CD14-positive monocyte (primary cell): ENCODE data around the gene WDR33. TPM values are rescaled to one million over a fixed set of nuclear protein-coding genes. Genes with fewer than 3 reads are reported as not detected.

Experiments
- DNase-seq, 3 donors: peaks; one replicate each; pipeline ENCODE4 v3.0.0-alpha.2; 2011 to 2022
- H2AFZ ChIP-seq: 2 replicates; pipeline ENCODE4 v1.6.0; 2012; ENCODE audit warnings: mild to moderate bottlenecking, low read depth, low read length, inconsistent platforms; ENCODE audit not compliant: insufficient read depth, poor library complexity, severe bottlenecking
- H3K27ac ChIP-seq, 2 donors: 1 replicate in 1 of 2; 2 replicates in 1 of 2; pipeline ENCODE4 v1.5.1; 2012 to 2013; ENCODE audit warnings: low read length in 2 of 2, control low read depth in 1 of 2, inconsistent platforms in 1 of 2, low read depth in 1 of 2, mild to moderate bottlenecking in 1 of 2
- H3K27me3 ChIP-seq, 2 donors: one replicate each; pipeline versions ENCODE4 v1.6.0 to v1.6.1; 2011 to 2013; ENCODE audit warnings: low read length in 2 of 2; ENCODE audit not compliant: control insufficient read depth in 2 of 2, insufficient read depth in 2 of 2
- H3K36me3 ChIP-seq, 2 donors: replicated peaks in 1 of 2; 1 replicate in 1 of 2; 2 replicates in 1 of 2; pipeline versions ENCODE4 v1.5.1 to v1.6.1; 2012 to 2013; ENCODE audit warnings: low read length in 2 of 2, control low read depth in 1 of 2, inconsistent platforms in 1 of 2, mild to moderate bottlenecking in 1 of 2; ENCODE audit not compliant: insufficient read depth in 2 of 2, control insufficient read depth in 1 of 2
- H3K4me1 ChIP-seq, 2 donors: 1 replicate in 1 of 2; 2 replicates in 1 of 2; pipeline versions ENCODE4 v1.5.1 to v1.6.1; 2012 to 2013; ENCODE audit warnings: low read length in 2 of 2, control low read depth in 1 of 2, inconsistent platforms in 1 of 2, mild to moderate bottlenecking in 1 of 2, moderate library complexity in 1 of 2; ENCODE audit not compliant: insufficient read depth in 2 of 2, control insufficient read depth in 1 of 2
- H3K4me2 ChIP-seq: replicated peaks from 2 replicates; pipeline ENCODE3; 2012; ENCODE audit warnings: low read length, moderate library complexity, mild to moderate bottlenecking; ENCODE audit not compliant: poor library complexity, severe bottlenecking; ENCODE audit errors: extremely low read depth
- H3K4me3 ChIP-seq, 3 experiments: fragments of 200-600 bp in 1 of 3; sonication (generic) in 1 of 3; replicated peaks in 1 of 3; 1 replicate in 2 of 3; 2 replicates in 1 of 3; pipeline ENCODE4 v1.5.1; 2011 to 2013; ENCODE audit warnings: low read length in 3 of 3, mild to moderate bottlenecking in 3 of 3, control low read depth in 2 of 3, low read depth in 2 of 3, inconsistent platforms in 1 of 3, moderate library complexity in 1 of 3
- H3K79me2 ChIP-seq: 2 replicates; pipeline ENCODE4 v1.6.0; 2012; ENCODE audit warnings: mild to moderate bottlenecking, control low read depth, inconsistent platforms, low read length, moderate library complexity; ENCODE audit not compliant: insufficient read depth
- H3K9ac ChIP-seq: 2 replicates; pipeline ENCODE4 v1.6.0; 2017; ENCODE audit warnings: low read length, mild to moderate bottlenecking; ENCODE audit not compliant: insufficient read depth, poor library complexity, severe bottlenecking
- H3K9me3 ChIP-seq, 2 donors: replicated peaks in 1 of 2; 1 replicate in 1 of 2; 2 replicates in 1 of 2; pipeline versions ENCODE4 v1.5.1 to v1.6.1; 2012 to 2013; ENCODE audit warnings: low read length in 2 of 2, control low read depth in 1 of 2; ENCODE audit not compliant: control insufficient read depth in 1 of 2, insufficient read depth in 1 of 2
- H4K20me1 ChIP-seq: 2 replicates; pipeline ENCODE4 v1.6.0; 2012; ENCODE audit warnings: mild to moderate bottlenecking, low read length, control low read depth, moderate library complexity; ENCODE audit not compliant: insufficient read depth
- H3K27ac Mint-ChIP-seq, 7 donors: one replicate each; pipeline ENCODE4 v1.8.0; 2020; ENCODE audit warnings: mild to moderate bottlenecking in 7 of 7, mixed read lengths in 7 of 7, moderate library complexity in 6 of 7, inconsistent platforms in 2 of 7
- H3K27me3 Mint-ChIP-seq, 3 donors: one replicate each; pipeline ENCODE4 v1.8.0; 2021 to 2022; ENCODE audit warnings: low read depth in 3 of 3, mild to moderate bottlenecking in 3 of 3, mixed read lengths in 3 of 3, moderate library complexity in 3 of 3, inconsistent platforms in 1 of 3
- H3K36me3 Mint-ChIP-seq, 2 donors: one replicate each; pipeline ENCODE4 v1.8.0; 2020; ENCODE audit warnings: mixed read lengths in 2 of 2, inconsistent platforms in 1 of 2, mild to moderate bottlenecking in 1 of 2
- H3K4me1 Mint-ChIP-seq: one replicate; pipeline ENCODE4 v1.8.0; 2020; ENCODE audit warnings: mild to moderate bottlenecking, mixed read lengths
- H3K4me3 Mint-ChIP-seq, 2 donors: one replicate each; pipeline ENCODE4 v1.8.0; 2020; ENCODE audit warnings: mild to moderate bottlenecking in 2 of 2, mixed read lengths in 2 of 2, moderate library complexity in 1 of 2
- H3K9me3 Mint-ChIP-seq, 7 donors: one replicate each; pipeline ENCODE4 v1.8.0; 2020 to 2022; ENCODE audit warnings: mixed read lengths in 7 of 7, mild to moderate bottlenecking in 6 of 7, moderate library complexity in 6 of 7, inconsistent platforms in 2 of 7
- CTCF ChIP-seq: fragments of 200-600 bp; IDR thresholded peaks from one replicate; pipeline ENCODE4 v1.8.0; 2022; ENCODE audit warnings: antibody characterized with exemption, mild to moderate bottlenecking
- WGBS: methylation state at CpG from one replicate; pipeline ENCODE4 v1.1.5; 2013; ENCODE audit warnings: missing lambda C conversion rate; ENCODE audit not compliant: insufficient coverage; 5-methylcytosine and 5-hydroxymethylcytosine counted together
- intact Hi-C, 2 donors: fragments of 100-400 bp; cut with micrococcal nuclease; formaldehyde crosslinking; loops; one replicate each; pipeline versions ENCODE4 v1.15.0 to v1.15.1; 2023
- polyA plus RNA-seq, 3 donors: library from polyadenylated mRNA; depleted of rRNA in 1 of 3; unstranded in 2 of 3; stranded (reverse) in 1 of 3; fragments of 300-500 nt in 2 of 3; fragments of >200 nt in 1 of 3; fragmentation: Illumina TruSeq in 2 of 3; gene quantifications; 1 replicate in 2 of 3; 2 replicates in 1 of 3; pipeline ENCODE4 v1.2.3, GENCODE V29; 2012 to 2021

WDR33 gene
- polyA plus RNA-seq, 3 donors = 12.5 to 19.6 (median 12.6) TPM

GRCh38 chr2:127713562-127713961 lies 97.4 kb downstream of the WDR33 start:
- DNase-seq = no peak
- Histone ChIP-seq H3K27me3 (no peaks in the 10 kb centered on the region), H3K4me3 (no peak overlapping the region), H3K9me3 (no peaks in the 10 kb centered on the region), H3K79me2 (no peaks in the 10 kb centered on the region), H3K36me3 (peaks cover 35 to 75% of the 10 kb centered on the region in 2 donors), H3K9ac (no peak overlapping the region), H3K27ac (no peak overlapping the region), H4K20me1 (no peaks in the 10 kb centered on the region), H3K4me1 (peaks cover 4 to 14% of the 10 kb centered on the region in 2 donors), H2AFZ (no peak overlapping the region), H3K4me2 (no peak overlapping the region)
- intact Hi-C loops = no loop called here
- H3K4me1 Mint-ChIP-seq = peaks cover 7% of the 10 kb centered on the region
- no peak for TF ChIP-seq CTCF
- no peak overlapping the region for H3K27ac Mint-ChIP-seq
- H3K36me3 Mint-ChIP-seq = peaks cover 47 to 72% of the 10 kb centered on the region in 2 donors
- H3K4me3 Mint-ChIP-seq = no peak overlapping the region
- 97% methylated on average over 19 of the region's 25 CpGs for whole genome bisulfite sequencing
- H3K27me3 Mint-ChIP-seq = no peaks in the 10 kb centered on the region
- no peaks in the 10 kb centered on the region for H3K9me3 Mint-ChIP-seq

GRCh38 chr2:127712999-127713398 lies 98.0 kb downstream of the WDR33 start:
- H3K36me3 ChIP-seq = peaks cover 39 to 75% of the 10 kb centered on the region in 2 donors

More at GRCh38 chr2:127712999-127713398, 98.0 kb downstream of the WDR33 start:
- peak in 1 of 3 donors; percentile 18 for DNase-seq
- Histone ChIP-seq H2AFZ (no peak overlapping the region), H3K4me3 (no peak overlapping the region), H3K79me2 (no peaks in the 10 kb centered on the region), H3K27me3 (no peaks in the 10 kb centered on the region), H3K9ac (no peak overlapping the region), H3K27ac (peak overlapping the region; percentile 12 to 27), H4K20me1 (no peaks in the 10 kb centered on the region), H3K9me3 (no peaks in the 10 kb centered on the region), H3K4me2 (no peak overlapping the region), H3K4me1 (peaks cover 4 to 14% of the 10 kb centered on the region in 2 donors)
- Mint-ChIP-seq H3K27ac (peak overlapping the region in 6 of 7 donors; percentile 37 to 89 (median 72)), H3K4me1 (peaks cover 7% of the 10 kb centered on the region), H3K9me3 (no peaks in the 10 kb centered on the region), H3K27me3 (no peaks in the 10 kb centered on the region), H3K36me3 (peaks cover 47 to 72% of the 10 kb centered on the region in 2 donors), H3K4me3 (no peak overlapping the region)
- intact Hi-C loops = no loop called here
- TF ChIP-seq CTCF = no peak
- WGBS = 20% methylated on average over 1 of the region's 2 CpGs
